ENCODE measurements around the gene LTC4S.

DNA sequence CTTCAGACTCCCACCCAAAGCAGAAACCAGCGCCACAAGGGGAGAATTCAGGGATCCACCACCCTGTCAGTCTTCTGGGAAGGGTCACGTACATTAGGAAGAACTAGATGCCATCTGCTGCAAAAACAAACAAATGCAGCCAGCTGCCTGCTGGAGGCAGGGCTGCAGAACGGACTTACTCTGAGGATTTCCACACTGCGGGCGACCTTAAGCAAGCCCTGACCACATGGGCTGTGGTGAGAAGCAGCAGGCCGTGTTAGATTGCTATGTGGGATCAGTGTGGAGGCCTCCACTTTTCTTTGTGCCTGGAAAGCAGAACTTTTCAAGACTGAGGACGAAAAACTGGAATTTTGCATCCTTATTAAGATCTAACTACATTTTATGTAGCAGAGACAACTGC lies 13.4 kb upstream of the LTC4S start:
- TF ChIP-seq EZH2 (IDR thresholded peaks at IDR 0.05; ENCODE audit: insufficient read depth, poor library complexity, severe bottlenecking) (no peak), EZH2phosphoT487 (IDR thresholded peaks at IDR 0.05; ENCODE audit: insufficient read depth, low read depth) (no peak)

Data from GM23248 (cell line).